ENCODE results near the gene RBBP9. TPM values are rescaled to one million over a fixed set of nuclear protein-coding genes. Genes with fewer than 3 reads are reported as not detected.
"Not testable (repeated sequence)": the region's sequence is repeated elsewhere in the genome, so short reads cannot be mapped to it uniquely, and the experiment has no call there.

Gene RBBP9
- total RNA-seq, 1 donor from 2014 or later, result 20.2 TPM

DNA sequence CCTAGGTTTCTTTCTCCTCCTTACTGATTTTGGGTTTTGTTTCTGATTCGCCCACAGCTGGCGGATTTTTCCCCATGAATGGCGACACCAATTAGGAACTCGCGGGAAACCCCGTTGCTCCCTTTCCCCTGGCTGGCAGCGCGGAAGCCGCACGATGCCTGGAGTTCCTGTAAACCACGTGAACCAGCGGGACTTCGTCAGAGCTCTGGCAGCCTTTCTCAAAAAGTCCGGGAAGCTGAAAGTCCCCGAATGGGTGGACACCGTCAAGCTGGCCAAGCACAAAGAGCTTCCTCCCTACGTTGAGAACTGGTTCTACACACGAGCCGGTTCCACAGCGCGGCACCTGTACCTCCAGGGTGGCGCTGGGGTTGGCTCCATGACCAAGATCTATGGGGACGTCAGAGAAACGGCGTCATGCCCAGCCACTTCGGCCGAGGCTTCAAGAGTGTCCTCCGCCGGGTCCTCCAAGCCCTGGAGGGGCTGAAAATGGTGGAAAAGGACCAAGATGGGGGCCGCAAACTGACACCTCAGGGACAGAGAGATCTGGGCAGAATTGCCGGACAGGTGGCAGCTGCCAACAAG is 7.5 kb upstream of the RBBP9 start:
- peak; percentile 46 for DNase-seq (ENCODE audit: low spot score)

DNA sequence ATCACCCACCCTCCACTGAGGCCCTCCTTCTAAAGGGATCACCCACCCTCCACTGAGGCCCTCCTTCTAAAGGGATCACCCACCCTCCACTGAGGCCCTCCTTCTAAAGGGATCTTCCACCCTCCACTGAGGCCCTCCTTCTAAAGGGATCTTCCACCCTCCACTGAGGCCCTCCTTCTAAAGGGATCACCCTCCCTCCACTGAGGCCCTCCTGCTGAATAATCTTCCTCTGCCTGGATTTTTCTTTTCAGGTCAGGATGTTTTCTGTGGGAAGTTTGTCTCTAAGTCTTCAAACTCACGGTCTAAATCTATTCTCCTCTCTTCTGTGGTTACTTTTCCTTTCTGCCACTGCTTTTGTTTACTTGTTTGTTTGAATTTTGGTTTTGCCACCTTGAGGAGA is 4.6 kb upstream of the RBBP9 start:
- not testable (repeated sequence) for DNase-seq (ENCODE audit: low spot score)

DNA sequence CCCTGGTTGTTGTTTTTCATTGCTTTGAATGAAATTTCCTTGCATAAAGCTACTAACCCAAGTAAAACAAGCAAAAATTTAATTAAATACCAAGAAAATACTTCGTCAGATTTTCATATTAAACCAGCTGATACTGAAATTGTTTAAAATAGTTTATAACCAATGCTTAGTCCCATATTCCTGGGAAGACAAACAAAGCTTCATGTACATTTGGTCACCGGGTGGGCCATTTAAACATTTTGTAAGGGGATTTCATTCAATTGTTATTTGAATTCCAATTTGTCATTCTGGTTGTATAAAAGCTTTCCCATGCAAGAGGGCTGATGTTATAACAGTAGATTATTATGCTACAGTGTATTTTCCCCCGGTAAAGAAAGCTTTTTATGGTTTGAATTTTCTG is 578 bp upstream of the RBBP9 start:
- DNase-seq (ENCODE audit: low spot score), result no peak

DNA sequence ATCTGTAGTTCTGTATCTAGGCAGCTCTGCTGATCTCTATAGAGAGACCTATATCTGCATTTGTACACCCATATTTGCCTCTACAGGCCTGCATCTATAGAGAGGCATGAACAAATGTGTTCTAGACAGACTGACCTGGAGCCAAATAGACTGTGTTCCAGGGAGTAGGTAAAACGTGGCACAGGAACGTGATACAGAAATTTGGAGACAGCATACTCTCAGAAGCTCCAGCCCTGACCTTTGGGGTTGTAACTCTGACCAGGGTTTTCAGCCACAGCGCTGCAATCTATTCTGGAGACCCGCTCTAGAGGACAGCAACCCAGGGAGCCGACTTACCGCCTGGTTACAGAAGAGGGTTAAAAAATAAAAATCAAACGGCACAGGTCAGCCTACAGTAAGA is 983 bp downstream of the RBBP9 start:
- DNase-seq (ENCODE audit: low spot score), result no peak

DNA sequence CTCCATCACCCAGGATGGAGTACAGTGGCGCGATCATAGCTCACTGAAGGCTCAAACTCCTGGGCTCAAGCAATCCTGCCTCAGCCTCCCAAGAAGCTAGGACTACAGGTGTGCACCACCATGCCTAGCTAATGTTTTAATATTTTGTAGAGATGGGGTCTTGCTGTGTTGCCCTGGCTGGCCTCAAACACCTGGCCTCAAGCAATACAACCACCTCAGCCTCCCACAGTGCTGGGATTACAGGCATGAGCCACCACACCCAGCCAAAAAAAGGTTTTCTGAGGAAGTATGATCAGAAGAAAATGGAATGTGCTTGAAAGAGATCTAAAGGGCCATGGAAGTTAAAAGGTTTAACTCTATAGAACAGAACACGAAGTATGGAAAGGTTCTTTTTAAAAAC is 8.7 kb downstream of the RBBP9 start:
- no peak for DNase-seq (ENCODE audit: low spot score)

DNA sequence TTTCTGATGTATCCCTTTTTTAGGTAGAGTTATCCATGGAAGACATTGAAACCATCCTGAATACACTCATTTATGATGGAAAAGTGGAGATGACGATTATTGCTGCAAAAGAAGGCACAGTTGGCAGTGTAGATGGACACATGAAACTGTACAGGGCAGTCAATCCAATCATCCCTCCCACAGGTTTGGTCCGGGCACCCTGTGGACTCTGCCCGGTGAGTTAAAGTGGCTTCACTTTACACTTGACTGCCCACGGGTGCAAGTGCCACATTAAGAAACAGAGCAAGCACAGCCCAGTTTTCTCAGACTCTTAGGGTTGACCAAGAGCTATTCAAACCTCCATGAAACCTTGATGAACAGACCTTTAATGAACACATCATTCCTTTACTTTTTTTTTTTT is 15.4 kb downstream of the RBBP9 start:
- DNase-seq (ENCODE audit: low spot score), result no peak

DNA sequence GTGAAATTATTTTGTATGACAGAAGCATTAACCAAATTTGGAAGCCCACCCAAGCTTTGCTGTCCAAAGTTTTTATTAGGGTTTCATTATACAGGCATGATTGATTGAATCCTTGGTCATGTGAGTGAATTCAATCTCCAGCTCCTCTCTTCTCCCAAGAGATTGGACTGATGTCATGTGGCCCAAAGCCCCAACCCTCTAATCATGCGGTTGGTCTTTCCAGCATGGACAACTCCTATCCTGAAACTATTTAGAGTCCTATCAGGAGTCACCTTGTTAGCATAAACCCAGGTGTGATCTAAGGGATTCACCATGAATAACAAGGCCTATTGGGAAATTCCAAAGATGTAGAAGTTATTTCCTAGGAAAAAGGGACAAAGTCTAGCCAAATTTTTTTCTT is 19.2 kb downstream of the RBBP9 start:
- DNase-seq (ENCODE audit: low spot score), result no peak

DNA sequence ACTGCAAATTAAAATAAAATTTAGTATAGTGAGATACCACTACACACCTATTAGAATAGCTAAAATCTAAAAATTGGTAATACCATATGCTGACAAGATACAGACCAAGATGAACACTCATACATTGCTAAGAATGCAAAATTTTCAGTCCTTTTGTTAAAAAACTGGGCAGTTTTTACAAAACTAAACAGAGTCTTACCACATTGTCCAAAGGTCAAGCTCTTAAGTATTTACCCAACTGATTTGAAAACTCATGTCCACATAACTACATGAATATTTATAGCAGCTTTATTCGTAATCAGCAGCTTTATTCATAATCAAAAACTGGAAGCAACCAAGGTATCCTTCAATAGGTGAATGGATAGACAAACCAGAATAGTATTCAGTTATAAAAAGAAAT is 19.8 kb downstream of the RBBP9 start:
- no peak for DNase-seq (ENCODE audit: low spot score)

DNA sequence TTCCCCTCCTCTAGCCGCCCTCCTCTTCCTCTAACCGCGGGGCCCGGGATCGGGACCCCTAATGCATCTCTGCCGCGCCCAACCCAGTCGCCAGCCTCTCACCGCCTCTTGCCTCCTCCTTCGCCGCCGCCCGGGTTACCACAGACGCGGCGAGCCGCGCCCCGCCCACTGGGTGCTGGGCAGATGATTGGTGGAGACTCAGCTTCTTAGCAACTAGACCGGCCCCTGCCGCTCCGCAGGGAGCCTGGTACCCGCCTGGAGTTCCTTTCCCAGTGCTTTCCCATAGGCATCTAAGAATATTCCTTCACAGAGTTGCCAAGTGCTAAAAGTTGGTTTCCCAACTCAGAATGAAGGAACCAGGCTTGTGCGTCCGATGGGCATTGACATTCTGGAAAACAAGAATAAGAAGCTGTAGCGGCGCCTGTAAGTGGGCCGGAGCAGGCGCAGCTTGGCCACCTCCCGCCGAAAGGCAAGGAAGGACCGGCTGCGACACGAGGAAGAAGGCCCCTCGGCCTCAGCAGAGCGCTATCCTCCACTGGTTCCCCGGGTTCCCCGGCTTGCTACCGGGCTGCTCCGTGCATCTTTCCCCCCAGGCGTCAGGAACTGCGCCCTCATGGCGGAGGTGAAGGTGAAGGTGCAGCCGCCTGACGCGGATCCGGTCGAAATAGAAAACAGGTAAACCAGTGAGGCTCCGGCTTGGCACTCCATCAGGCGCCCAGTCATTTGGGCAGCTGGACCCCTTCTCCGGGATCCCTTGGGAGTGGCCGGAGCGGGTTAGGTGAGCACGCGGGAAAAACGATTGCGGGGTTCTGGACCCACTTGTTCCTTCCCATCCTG is 29.9 kb downstream of the RBBP9 start, which contains the start of the genes DZANK1 and POLR3F:
Gene DZANK1, minus strand, starts transcription at position 137 of the 837 bp plus-strand sequence. CDS start 1,672 bp downstream, outside the sequence.
Gene POLR3F, plus strand, starts transcription at position 497 of the 837 bp plus-strand sequence. Its CDS starts 117 bp downstream, at position 614.
- DNase-seq (ENCODE audit: low spot score), result peak; percentile 96

DNA sequence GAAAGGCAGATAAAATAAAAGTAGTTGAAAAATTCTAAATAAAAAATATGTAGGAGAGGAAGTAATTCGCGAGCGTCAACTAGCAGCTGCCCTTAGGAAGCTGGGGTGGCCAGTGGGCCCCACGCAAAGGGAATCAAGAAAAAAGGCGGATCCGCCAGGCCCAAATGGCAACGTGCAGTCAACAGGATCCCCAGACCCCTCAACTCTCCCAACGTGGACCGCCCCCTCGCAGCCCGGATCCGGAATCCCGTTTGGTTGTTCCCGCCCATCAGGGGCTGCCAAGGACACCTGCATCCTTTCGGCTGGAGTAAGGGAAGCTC is 30.5 kb downstream of the RBBP9 start:
- DNase-seq (ENCODE audit: low spot score), result no peak

DNA sequence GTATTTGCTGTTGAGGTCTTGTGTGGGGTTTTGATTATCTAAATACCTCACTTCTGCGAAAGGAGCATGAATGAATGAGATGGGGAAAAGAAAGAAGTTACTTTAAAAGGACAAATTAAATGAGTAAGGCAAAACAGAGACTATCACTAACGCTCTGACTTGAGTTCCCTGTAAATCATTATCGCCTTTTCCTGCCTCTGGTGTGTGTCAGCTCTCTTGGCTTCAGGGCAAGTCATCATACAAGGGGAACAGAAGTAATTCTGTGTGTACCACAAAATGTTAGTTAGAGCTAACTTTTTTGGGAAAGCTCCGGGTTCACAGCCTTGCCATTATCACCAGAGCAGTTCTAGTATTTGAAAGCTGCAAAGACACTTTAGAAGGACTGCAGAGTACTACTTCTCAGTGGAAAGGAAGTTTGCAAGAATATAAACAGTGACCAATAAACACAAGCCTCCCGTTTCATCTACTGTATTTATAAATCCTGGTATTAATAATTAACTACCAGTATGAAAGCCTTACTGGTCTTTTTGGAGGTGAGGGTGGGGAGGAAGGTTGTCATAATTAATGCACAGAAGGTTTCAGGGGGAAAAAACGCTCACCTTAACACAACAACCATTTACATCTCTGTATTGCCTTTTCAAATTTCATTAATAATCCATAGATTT is 31.4 kb downstream of the RBBP9 start:
- no peak for DNase-seq (ENCODE audit: low spot score)

DNA sequence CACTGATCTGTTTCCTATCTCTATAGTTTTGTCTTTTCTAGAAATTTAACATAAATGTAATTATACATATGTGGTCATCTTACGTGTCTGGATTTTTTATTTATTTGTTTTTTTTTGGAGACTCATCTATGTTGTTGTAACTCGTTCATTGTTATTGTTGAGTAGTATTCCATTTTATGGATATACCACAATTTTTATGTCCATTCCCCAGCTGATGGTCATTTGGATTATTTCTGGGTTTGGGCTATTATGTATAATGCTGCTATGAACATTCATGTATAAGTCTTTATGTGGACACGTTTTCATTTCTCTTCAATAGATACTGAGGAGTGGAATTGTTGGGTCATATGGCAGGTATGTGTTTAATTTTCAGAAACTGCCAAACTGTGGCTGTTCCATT is 40.4 kb downstream of the RBBP9 start:
- DNase-seq (ENCODE audit: low spot score), result no peak

DNA sequence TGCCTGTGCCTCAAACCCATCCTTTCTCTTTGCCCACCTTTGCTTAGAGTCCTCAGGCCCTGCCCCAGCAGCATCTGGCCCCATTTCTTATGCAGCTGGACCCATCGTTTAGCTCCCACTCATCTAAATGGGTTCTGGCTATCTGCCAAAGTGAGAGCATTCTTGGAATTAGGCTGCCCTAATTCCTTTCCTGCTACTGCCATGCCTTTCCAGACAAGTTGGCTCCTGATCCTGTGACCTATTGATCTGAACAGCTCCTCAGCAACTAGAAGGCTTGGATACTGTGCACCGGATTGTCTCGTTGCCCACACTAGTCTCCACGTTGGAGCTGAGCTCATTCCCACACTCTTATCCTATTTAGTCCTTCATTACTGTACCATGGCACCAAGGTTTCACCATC is 53.1 kb downstream of the RBBP9 start:
- DNase-seq (ENCODE audit: low spot score), result no peak

DNA sequence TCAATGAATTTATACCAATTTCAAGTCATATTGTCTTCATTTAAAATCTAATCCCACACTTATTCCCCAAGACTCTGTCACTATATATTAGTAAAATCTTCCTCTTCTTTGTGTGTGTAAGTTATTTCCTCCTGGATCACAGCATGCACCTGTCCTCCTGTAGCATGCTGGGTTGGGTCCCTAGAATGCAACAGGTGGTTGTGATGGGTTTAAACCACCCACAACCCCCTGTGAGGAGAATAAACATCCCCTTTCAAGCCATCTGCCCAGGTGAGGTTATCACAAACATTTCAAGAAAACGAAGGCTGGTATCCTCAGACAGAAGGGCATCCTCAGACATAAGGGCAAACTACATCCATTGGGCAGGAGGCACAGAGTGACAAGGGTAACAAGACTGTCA is 56.6 kb downstream of the RBBP9 start:
- DNase-seq (ENCODE audit: low spot score), result no peak

DNA sequence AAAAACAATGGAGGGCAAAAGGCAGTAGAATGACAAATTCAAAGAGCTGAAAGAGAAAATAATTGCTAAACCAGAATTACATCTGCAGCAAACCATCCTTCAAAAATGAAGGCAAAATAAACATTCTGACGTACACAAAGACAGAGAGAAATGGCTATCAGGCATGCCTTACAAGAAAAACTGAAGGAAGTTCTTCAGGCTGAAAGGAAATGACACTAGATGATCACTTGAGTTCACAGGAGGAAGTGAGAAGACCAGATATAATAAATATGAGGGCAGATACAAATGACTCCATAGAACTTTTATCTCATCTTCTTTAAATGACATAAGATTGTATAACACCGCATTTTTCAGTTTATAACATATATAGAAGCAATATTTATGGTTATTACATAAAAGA is 60.2 kb downstream of the RBBP9 start:
- no peak for DNase-seq (ENCODE audit: low spot score)

Other genes starting within 250 kb of the RBBP9 start
- gene ZNF133, start 208.7 kb downstream of the RBBP9 start, total RNA-seq, result 12.7 TPM
- gene DZANK1, start 30.2 kb downstream of the RBBP9 start, total RNA-seq, result 3.3 TPM
- 6.2 TPM for gene POLR3F, start 29.8 kb downstream of the RBBP9 start, total RNA-seq
- 69.3 TPM for gene SEC23B, start 10.7 kb upstream of the RBBP9 start, total RNA-seq
- gene SMIM26, start 70.2 kb upstream of the RBBP9 start, total RNA-seq, result 65.2 TPM
- gene DTD1, start 90.8 kb upstream of the RBBP9 start, total RNA-seq, result 12.2 TPM